ENCODE data around the gene UMAD1.

UMAD1 gene

DNA sequence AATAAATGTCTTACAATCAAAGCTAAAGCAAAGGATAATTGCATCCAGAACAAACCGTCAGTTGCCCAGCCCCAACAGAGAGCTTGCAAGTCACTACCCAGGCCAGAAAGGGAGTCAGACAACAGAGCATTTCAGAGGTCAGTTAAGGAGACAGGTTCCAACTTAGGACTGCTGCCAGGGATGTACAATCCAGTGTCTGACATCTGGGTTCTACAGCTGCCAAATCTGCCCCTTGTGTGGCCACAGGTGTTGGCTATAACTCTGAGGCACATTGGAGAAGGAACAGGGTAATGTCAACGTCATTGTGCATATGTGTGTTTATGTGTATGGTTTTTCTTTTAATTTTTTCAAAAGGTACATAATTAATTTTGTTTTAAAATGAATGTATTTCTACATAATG lies 242.8 kb downstream of the UMAD1 start:
- DNase-seq (ENCODE audit: low spot score) = no peak

- no peak for DNase-seq (ENCODE audit: low spot score)
Measured at GRCh38 chr7:7884855-7885254, 244.3 kb downstream of the UMAD1 start.

GRCh38 chr7:7889791-7890568 lies 249.4 kb downstream of the UMAD1 start:
- DNase-seq (ENCODE audit: low spot score) = no peak

DNA sequence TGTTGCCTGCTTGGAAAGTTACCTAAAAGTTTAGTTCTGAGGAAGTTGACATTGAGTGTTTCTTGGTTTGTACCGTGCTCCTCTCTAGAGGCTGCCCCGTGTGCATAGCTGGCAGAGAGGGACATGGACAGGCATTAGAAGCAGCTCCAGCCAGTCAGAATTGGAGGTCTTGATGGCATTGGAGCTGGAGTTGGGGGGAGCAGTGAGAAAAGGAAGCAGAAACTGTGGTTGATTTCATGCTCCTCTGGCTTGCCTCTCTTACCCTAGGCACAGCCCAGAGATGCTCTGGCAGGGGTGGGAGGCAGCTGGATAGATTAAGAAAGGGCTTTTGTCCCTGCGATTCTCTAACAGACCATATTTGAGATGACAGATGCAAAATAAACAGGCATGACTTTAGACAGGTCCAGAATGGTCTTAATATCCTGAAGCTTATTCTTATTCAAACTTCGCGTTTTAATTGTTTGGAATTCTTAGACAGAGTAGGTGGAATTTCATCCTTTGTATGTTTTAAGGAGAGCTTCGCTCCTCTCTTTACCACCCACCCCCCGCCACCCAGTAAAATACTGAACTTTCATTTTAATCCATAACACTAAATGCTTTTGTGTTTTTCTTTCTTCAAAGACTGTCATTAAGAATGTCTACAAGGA lies 254.6 kb downstream of the UMAD1 start:
- DNase-seq (ENCODE audit: low spot score) = no peak

DNA sequence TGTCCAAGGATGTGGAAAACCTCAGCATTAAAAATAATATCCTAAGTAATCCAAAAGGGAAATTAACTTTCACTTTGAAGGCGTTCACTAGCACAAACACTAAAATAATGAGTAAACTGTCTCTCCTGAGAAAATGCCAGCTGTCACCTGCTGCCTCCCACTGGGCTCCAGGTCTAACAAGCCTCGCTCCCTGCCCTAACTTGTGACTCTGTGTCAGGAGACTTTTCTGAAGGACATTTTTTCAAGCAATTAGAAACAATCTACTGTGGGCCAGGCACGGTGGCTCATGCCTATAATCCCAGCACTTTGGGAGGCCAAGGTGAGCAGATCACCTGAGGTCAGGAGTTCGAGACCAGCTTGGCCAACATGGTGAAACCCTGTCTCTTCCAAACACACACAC lies 255.2 kb downstream of the UMAD1 start:
- no peak for DNase-seq (ENCODE audit: low spot score)

DNA sequence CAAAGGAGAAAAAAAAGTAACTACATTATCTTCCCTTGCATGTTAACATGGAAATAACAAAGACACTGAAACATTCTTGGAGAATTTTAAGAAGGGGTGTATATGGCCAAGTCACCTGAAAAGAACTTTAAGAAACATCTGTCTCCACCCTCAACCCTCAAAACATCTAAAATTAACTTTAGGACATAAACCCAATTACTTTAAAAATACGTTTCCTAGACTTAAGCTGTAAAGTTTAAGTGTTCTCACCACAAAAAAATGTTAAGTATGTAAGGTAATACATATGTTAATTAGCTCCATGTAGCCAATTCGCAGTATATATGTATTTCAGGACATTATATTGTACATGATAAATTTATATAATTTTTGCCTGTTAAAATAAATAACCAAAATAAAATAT lies 257.0 kb downstream of the UMAD1 start:
- DNase-seq (ENCODE audit: low spot score) = no peak

DNA sequence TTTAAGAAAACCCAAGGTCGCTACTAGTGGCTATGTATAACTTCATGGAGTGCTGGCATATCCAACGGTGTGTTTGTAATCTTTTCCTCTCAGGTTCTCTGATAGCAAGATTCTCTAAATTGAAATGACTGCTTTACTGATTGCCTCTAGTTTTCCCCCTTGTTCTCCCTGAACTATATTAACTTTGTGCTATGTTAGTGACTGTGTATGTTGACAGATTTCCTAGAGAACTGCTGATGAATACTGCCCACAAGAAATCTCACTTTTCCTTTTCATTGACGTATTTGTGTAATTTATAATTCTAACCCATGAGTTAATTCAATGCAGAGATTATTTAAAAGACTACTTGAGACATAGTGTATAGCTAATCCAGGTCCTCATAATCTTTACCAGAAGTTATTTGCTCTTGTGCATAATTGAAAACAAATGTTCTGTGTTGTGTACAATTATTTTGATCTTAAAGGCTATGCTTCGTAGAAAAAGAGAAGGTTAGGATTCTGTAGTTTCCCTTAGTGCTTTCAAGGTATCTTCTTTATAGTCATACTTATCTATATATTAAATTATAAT lies 257.5 kb downstream of the UMAD1 start:
- no peak for DNase-seq (ENCODE audit: low spot score)

- DNase-seq (ENCODE audit: low spot score) = no peak
Measured at GRCh38 chr7:7902845-7903244, 262.3 kb downstream of the UMAD1 start.

GRCh38 chr7:7907306-7907705 lies 266.8 kb downstream of the UMAD1 start:
- DNase-seq (ENCODE audit: low spot score) = no peak

DNA sequence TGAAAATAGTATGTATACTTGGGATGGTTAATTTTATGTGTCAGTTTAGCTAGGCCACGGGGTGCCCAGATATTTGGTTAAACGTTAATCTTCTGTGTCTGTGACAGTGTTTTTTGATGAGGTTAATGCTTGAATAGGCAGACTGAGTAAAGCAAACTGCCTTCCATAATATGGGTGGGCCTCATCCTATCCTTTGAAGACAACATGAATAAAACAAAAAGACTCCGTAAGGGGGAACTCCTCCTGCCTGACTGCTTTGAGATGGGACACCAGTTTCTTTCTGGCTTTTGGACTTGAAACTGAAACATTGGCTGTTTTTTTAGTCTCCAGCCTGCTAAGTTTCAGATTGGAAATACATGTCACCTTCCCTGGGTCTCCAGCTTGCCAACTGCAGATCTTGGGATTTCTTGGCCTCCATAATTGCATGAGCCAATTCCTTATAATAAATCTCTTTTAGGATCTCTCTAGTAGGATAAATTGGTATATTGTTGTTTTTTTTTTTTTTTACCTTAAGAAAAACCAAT lies 268.1 kb downstream of the UMAD1 start:
- no peak for DNase-seq (ENCODE audit: low spot score)

DNA sequence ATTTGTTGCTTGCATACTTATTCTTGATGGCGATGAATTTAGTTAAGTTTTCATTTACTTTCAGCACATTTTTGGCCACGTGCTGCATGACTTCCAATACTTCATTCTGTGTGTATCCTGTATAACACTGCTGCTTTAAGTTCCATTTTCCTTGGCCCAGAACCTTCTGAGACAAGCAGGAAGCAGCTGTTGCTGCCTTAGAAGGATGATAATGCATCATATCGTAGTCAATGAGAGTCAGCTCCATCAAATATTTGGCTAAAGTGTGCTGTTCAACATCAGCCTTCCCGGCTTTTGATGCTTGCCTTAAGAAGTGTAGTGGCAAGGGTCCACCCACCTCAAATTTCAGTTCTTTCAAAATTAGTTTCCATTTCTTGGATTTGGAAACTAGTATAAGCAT lies 268.8 kb downstream of the UMAD1 start:
- no peak for DNase-seq (ENCODE audit: low spot score)

DNA sequence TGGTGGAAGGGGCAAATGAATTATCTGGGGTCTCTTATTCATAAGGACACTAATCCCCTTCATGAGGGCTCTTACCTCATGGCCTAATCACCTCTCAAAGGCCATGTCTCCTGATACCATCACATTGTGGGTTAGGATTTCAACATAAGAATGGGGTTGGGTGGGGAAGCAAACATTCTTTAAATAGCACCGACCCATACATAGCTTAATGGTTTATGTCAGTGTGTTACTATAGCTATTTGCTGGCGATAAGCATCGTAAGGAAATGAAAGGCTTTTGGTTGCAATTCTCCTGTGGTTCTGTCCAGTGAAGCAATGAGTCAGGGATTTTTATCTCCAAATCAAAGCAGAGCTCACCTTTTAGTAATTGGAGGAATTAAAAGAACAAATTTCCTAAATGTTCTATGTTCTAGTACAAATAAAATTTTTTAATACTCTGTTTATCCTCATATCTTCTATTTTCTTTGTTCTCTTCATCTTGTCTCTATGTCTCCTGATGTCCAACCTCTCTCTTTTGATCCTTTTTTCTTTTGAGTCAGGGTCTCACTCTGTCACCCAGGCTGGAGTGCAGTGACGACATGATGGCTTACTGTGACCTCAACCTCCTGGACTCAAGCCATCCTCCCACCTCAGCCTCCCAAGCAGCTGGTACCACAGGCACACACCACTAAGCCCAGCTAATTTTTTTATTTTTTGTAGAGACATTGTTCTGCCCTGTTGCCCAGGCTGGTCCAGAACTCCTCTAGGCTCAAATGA lies 271.0 kb downstream of the UMAD1 start:
- no peak for DNase-seq (ENCODE audit: low spot score)

DNA sequence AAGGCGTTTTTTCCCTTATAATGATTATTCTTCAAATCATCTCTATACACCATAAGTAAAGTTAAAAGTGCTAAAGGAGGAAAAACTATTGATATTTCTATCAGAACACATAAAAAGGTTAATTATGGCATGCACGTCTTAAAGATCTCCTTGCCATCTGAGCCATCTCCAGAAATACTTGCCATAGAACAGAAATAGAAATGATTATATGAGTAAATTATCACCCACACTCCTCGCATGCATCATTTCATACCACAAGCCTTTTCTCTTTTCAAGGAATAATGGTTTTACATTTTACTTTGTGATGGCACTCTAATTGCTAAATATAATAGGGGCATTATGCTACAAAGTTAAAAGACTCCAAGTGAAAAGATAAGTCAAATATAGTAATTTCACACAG lies 272.4 kb downstream of the UMAD1 start:
- no peak for DNase-seq (ENCODE audit: low spot score)

DNA sequence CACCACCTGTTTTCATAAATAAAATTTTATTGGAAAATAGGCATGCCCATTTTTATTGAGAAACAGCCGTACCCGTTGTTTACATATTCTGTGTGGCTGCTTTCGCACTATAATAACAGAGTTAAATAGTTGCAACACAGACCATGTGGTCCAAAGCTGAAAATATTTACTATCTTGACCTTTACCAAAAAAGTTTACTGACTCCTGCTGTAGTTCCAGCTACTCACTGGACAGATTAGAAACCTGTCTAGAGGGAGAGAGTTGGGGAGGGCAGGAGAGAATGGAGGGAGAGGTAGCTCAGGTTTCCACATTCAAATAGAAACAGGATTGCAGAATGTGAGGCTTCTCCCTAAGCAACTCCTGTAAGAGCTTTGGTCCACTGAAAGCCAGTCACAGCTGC lies 273.0 kb downstream of the UMAD1 start:
- DNase-seq (ENCODE audit: low spot score) = no peak

DNA sequence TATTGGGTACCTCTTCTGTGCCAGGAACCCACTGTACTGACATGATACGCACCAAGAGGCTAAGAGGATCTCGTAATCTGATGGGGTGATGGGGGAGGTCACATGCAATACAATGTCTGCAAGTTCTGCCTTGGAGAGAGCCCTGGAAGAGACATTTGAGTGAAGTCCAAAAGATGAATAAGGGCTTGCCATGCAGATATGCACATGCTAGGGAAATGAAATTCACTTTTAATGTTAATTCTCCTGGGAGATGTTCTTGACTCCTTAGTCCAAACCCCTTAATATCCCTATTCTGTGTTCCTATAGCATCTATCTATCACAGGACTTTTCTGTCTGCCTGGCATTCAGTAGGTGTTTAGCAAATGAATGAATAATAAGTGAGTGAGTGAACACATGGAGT lies 274.0 kb downstream of the UMAD1 start:
- no peak for DNase-seq (ENCODE audit: low spot score)

GRCh38 chr7:7916064-7916463 lies 275.5 kb downstream of the UMAD1 start:
- no peak for DNase-seq (ENCODE audit: low spot score)

DNA sequence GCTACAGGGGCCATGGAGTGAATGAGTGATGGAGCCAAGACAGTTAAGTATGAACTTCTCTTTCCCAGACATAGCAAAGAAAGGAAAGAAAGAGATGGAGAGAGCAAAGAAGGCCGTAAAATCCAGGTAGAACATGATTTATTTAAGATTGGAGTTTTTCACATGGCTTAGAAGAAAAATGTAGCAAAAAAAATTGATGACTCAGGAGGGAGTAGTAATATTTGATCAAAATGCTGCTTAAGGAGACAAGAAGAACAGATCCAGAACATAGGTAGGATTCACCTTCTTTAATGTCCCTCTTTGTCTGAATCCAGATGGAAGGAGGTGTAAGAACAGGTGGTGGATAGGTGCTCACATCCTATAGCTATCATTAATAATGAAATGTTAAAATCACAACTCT lies 277.0 kb downstream of the UMAD1 start:
- no peak for DNase-seq (ENCODE audit: low spot score)

DNA sequence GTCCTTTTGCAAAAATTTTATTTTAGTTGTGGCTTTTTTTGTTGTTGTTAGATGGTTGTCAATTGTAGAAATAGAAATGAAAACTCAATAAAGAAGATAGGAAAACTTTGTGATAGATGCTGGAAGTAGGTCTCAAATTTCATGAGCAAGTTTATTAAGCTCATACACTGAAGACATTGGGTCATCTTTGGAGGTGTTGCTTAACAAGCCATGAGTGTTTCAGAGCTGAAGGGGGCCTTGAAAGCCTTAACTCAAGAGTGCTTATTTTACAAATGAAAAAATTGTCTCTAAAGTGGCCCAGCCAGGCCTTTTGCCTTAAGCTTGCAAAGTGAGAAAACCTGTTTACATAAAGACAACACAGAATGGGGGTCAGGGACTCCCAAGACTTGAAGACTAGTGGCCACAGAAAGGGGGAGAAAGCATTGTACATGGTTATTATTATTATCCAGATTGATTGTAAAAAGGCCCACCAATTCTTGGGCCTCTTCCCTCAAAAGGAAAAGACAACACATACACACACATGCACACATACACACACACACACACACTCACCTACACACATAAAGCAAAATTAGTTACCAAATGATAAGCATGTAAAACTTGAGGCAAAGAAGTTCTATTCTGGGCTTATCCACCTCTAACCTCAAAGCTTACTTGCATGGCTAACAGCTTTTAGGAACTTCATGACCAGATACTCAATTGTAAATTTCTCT lies 278.3 kb downstream of the UMAD1 start:
- DNase-seq (ENCODE audit: low spot score) = no peak

- DNase-seq (ENCODE audit: low spot score) = no peak
Measured at GRCh38 chr7:7919449-7919945, 278.9 kb downstream of the UMAD1 start.

DNA sequence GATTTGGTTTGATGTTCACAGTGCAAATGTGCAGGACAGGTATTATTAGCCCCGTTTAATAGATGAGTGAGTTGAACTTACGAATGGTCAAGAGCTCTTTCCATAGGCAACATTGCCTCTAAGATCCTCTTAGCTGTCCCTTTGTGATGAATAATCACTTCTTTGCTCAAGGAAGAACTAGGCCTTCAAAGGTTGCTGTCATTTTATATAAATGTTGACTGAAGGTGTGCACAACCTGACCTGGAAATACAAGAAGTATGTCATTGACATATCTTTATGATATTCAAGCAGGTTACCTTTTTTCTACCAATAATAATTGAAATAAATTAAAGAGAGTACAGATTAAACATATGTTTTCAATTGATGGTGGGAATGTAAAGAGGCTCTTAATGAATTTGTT lies 279.5 kb downstream of the UMAD1 start:
- no peak for DNase-seq (ENCODE audit: low spot score)

DNA sequence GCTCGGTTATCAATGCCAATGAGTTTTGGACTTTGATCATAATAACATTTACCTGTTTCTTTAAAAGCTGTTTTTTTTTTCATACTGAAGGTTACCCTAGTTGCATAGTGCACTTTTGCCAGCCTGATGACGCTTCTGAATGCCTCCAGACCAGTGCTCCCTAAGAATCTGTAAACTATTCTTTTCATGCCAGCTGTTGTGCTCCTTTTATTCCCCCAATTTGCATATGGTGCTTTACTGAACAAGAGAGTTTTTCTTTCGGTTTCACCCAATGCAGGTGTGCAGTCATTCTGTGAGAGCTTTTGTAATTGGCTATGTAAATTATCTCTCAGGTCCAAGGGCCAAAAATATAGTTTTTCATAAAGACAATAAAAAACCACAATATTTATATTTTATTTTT lies 279.9 kb downstream of the UMAD1 start:
- no peak for DNase-seq (ENCODE audit: low spot score)

DNA sequence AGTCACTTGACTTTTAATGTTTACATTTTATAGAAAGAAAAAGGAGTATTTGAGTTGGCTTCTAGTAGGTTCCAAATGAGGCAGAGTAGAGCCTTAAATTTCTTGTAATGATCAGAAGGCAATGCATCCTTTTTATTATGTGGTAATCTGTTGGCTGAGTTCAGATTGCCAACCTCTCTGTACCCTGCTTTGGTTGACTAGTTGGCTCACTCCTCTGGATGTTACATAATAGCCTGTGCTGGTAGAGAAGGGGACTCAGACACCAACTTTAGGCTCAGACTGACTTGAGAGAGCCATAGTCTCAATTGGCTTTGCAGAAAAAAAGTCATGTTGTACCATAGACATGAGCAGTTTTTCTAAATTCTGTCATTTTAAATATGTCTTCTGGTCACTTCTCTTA lies 281.3 kb downstream of the UMAD1 start:
- DNase-seq (ENCODE audit: low spot score) = no peak

Data from AG08396 (cell line).